ENCODE results near the gene WDR48.

DNA sequence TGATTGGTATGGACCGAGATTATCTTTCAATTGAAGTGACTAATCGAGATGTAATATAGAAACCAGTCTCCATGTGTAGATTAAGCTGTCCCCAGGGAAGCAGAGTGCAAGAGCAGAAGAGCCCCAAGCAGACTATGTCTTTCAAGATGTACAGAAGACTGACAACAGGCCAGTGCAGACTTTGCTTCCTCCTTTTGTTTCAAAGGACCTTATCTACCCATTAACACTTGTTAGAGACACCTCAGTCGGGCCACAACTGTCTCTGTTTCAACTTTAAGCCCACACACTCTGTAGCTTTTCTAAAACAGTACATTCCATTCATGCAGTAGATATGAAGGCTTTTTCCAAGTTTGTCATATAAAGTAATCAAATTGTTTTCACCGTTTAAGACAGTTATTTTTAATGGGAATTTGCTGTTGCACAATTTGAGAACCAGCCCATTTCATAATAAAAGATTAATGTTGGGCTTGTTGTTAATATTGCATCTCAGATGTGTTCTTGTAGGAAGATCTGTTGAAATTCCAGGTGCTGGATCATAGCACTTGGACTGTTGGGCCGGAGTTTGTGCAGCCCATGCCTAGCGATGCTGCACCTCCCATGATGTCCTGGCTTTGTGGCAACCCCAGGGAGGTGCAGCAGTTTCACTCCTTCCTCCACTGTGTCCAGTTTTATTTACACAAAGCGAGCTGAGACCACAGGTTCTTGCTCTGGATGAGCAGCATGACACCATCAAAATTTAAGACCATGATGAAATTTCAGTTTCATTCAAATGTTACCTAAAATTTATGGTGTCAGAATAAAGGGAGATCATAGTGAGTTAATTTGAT, 43.2 kb downstream of the WDR48 start:
- TF ChIP-seq, protein P1, sequence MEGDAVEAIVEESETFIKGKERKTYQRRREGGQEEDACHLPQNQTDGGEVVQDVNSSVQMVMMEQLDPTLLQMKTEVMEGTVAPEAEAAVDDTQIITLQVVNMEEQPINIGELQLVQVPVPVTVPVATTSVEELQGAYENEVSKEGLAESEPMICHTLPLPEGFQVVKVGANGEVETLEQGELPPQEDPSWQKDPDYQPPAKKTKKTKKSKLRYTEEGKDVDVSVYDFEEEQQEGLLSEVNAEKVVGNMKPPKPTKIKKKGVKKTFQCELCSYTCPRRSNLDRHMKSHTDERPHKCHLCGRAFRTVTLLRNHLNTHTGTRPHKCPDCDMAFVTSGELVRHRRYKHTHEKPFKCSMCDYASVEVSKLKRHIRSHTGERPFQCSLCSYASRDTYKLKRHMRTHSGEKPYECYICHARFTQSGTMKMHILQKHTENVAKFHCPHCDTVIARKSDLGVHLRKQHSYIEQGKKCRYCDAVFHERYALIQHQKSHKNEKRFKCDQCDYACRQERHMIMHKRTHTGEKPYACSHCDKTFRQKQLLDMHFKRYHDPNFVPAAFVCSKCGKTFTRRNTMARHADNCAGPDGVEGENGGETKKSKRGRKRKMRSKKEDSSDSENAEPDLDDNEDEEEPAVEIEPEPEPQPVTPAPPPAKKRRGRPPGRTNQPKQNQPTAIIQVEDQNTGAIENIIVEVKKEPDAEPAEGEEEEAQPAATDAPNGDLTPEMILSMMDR (IDR thresholded peaks at IDR 0.05): no peak
- no peak for TF ChIP-seq POLR2A (IDR thresholded peaks at IDR 0.05)
